ENCODE measurements around the gene ZFYVE27. TPM values are rescaled to one million over a fixed set of nuclear protein-coding genes. Genes with fewer than 3 reads are reported as not detected.

The ZFYVE27 gene
- total RNA-seq, 4 donors from 2014 or later: 10.1 to 16.0 (median 13.4) TPM

GRCh38 chr10:97717627-97718026, 19.3 kb upstream of the ZFYVE27 start:
- no peak overlapping the region for H3K4me3 ChIP-seq
- intact Hi-C loops (cut with DNase I): no loop called here
- DNase-seq: no peak
- H3K4me1 ChIP-seq: peaks cover 8 to 75% (median 48%) of the 10 kb centered on the region in 3 donors
- peaks cover 0 to 12% (median 0%) of the 10 kb centered on the region in 3 donors for H3K36me3 ChIP-seq
- WGBS, 2 donors: 88 to 92% methylated on average over 6 to 7 of the region's 7 CpGs
- no peaks in the 10 kb centered on the region for H3K9me3 ChIP-seq
- peaks cover 0 to 78% (median 0%) of the 10 kb centered on the region in 4 donors for H3K27me3 ChIP-seq
- peak overlapping the region; percentile 68 to 92 (median 82) for H3K27ac ChIP-seq
- no peak for TF ChIP-seq CTCF (IDR thresholded peaks at IDR 0.05)

DNA sequence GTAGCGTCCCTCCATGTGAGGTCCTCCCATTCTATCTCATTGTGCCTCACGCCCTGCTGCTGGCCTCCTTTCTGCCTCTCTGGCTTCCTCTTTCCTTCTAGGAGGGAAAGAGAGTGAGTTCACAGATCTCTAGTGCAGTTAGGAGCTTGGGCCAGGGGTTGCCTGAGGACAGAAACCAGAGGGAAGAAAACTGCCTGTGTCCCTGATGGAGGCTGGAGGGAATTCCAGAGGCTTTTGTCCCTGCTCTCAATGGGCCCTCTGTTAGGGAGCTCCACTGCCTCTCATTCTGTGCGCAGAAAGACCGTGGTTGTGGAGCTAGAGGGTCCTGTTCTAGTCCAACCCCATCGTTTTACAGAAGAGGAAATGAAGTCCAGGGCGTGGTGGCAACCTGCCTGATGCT, 18.8 kb upstream of the ZFYVE27 start:
- Histone ChIP-seq H3K9me3 (no peaks in the 10 kb centered on the region), H3K36me3 (peaks cover 0 to 12% (median 0%) of the 10 kb centered on the region in 3 donors), H3K4me3 (peak overlapping the region in 1 of 4 donors; percentile 31), H3K27ac (peak overlapping the region; percentile 68 to 92 (median 82)), H3K4me1 (peaks cover 8 to 70% (median 42%) of the 10 kb centered on the region in 3 donors), H3K27me3 (peaks cover 0 to 77% (median 0%) of the 10 kb centered on the region in 4 donors)
- DNase-seq: no peak
- intact Hi-C loops (cut with DNase I): no loop called here
- TF ChIP-seq POLR2A (IDR thresholded peaks at IDR 0.05) (no peak), CTCF (IDR thresholded peaks at IDR 0.05) (no peak)
- 33 to 56% methylated on average over 5 to 6 of the region's 6 CpGs for WGBS, 2 donors

GRCh38 chr10:97718659-97719142, 18.2 kb upstream of the ZFYVE27 start:
- H3K4me1 ChIP-seq: peaks cover 8 to 65% (median 40%) of the 10 kb centered on the region in 3 donors
- peak; percentile 9 for DNase-seq

DNA sequence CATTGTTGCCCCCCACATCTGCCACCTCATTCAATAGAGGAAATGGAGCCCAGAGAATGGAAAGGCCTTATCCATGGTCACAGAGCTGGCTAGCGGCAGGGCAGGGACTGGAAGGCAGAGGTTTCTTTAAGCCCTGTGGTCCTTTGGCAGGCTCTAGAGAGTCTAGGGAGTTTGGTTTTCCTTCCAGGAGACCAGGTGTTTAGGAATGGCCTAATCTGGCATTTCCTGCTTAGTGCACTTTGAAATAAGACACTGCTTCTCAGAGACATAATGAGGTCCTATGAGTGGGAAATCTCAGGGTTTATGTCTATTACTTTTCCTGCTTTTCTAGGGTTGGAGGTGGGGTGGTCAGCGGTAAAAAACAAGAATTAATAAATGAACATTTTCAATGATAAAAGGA, 17.3 kb upstream of the ZFYVE27 start:
- Histone ChIP-seq H3K4me3 (no peak overlapping the region), H3K9me3 (no peaks in the 10 kb centered on the region), H3K27ac (peak overlapping the region; percentile 28 to 92 (median 82)), H3K36me3 (peaks cover 0 to 12% (median 0%) of the 10 kb centered on the region in 3 donors), H3K27me3 (peaks cover 0 to 81% (median 0%) of the 10 kb centered on the region in 4 donors), H3K4me1 (peaks cover 8 to 59% (median 40%) of the 10 kb centered on the region in 3 donors)
- no peak for TF ChIP-seq POLR2A (IDR thresholded peaks at IDR 0.05)
- TF ChIP-seq CTCF (IDR thresholded peaks at IDR 0.05): no peak
- intact Hi-C loops (cut with DNase I): no loop called here
- WGBS, 2 donors: 67 to 88% methylated on average over 1 to 2 of the region's 2 CpGs
- no peak for DNase-seq

More at GRCh38 chr10:97718659-97719142, 18.2 kb upstream of the ZFYVE27 start:
- intact Hi-C loops (cut with DNase I): no loop called here
- TF ChIP-seq POLR2A (IDR thresholded peaks at IDR 0.05) (peak in 1 of 4 donors; percentile 27), CTCF (IDR thresholded peaks at IDR 0.05) (no peak)
- 6 to 9% methylated on average over 4 to 5 of the region's 8 CpGs for WGBS, 2 donors
- Histone ChIP-seq H3K9me3 (no peaks in the 10 kb centered on the region), H3K27ac (peak overlapping the region; percentile 68 to 92 (median 82)), H3K4me3 (peak overlapping the region in 1 of 4 donors; percentile 31), H3K27me3 (peaks cover 0 to 73% (median 0%) of the 10 kb centered on the region in 4 donors), H3K36me3 (peaks cover 0 to 12% (median 0%) of the 10 kb centered on the region in 3 donors)

DNA sequence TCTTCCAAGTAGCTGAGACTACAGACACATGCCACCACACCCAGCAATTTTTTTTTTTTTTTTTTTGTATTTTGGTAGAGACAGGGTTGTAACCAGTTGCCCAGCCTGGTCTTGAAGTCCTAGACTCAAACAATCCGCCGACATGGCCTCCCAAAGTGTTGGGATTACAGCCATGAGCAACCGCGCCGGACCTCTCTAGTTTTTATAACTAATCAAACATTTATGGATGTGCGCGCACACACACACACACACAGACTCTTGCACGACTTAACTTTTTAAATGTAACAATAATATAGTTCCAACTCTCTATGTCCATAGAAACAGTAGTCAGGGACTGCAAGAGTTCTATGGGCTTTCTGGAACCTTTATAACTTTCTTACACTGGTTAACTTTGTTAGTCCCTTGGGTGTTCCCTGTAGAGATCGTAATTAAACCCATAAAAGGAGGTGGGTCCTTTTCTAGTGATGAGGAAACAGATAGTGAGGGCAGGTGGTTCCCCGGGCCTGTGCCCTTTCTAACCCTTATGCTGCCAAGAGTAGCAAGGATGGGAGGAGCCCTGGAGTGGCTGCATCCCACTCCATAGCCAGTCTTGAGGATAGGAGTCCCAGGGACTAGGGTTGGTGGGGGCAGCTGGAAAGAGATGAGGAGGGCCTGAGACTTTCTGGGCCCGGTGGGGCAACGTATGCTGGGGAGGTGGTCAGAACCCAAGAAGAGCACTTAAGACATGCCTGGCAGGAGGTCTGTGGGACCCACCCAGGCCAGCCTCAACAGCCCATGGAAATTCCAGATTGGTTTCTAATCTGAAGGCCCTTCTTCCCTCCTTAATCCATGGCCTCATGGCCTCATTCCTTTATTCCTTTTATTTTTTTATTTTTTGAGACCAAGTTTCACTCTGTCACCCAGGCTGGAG, 14.8 kb upstream of the ZFYVE27 start:
- H3K27ac ChIP-seq: peak overlapping the region in 1 of 4 donors; percentile 5
- WGBS, 2 donors: 76 to 78% methylated on average over 11 to 12 of the region's 12 CpGs
- peaks cover 8 to 46% (median 29%) of the 10 kb centered on the region in 3 donors for H3K4me1 ChIP-seq
- DNase-seq: no peak
- H3K27me3 ChIP-seq: peaks cover 0 to 56% (median 0%) of the 10 kb centered on the region in 4 donors
- peaks cover 0 to 10% (median 0%) of the 10 kb centered on the region in 3 donors for H3K36me3 ChIP-seq
- no peak overlapping the region for H3K4me3 ChIP-seq
- no peaks in the 10 kb centered on the region for H3K9me3 ChIP-seq
- intact Hi-C loops (cut with DNase I): no loop called here
- TF ChIP-seq POLR2A (IDR thresholded peaks at IDR 0.05) (no peak), CTCF (IDR thresholded peaks at IDR 0.05) (no peak)

Measured in esophagus squamous epithelium (tissue), 5 donors.